HepG2 (cell line): ENCODE results near the gene TMED3. TPM values are rescaled to one million over a fixed set of nuclear protein-coding genes. Genes with fewer than 3 reads are reported as not detected.

ENCODE experiments used
- PAX8 ChIP-seq: sonication (generic); formaldehyde crosslinking; IDR thresholded peaks from 2 replicates; pipeline ENCODE4 v1.8.0; 2022; ENCODE audit warnings: mild to moderate bottlenecking, missing genetic modification reagents, borderline replicate concordance
- RAD51 ChIP-seq: fragments of 450-650 bp; IDR thresholded peaks from 2 replicates; pipeline ENCODE4 v1.6.1; 2016; ENCODE audit warnings: borderline replicate concordance
- TEAD2 ChIP-seq: sonication (generic); formaldehyde crosslinking; IDR thresholded peaks from 2 replicates; pipeline ENCODE4 v1.9.0; 2021; ENCODE audit warnings: missing genetic modification reagents
- ZBTB38 ChIP-seq: sonication (generic); formaldehyde crosslinking; IDR thresholded peaks from 2 replicates; pipeline ENCODE4 v1.5.1; 2020; ENCODE audit warnings: mild to moderate bottlenecking, missing genetic modification reagents
- ZFP36L1 ChIP-seq: sonication (generic); formaldehyde crosslinking; IDR thresholded peaks from 2 replicates; pipeline ENCODE4 v1.8.0; 2022; ENCODE audit warnings: mild to moderate bottlenecking, missing genetic modification reagents, moderate library complexity
- ZNF335 ChIP-seq: sonication (generic); formaldehyde crosslinking; IDR thresholded peaks from 2 replicates; pipeline ENCODE4 v1.4.0; 2020; ENCODE audit warnings: missing genetic modification reagents
- ZNF569 ChIP-seq: sonication (generic); formaldehyde crosslinking; IDR thresholded peaks from 2 replicates; pipeline ENCODE4 v1.5.0; 2020; ENCODE audit warnings: mild to moderate bottlenecking, missing genetic modification reagents, moderate library complexity, borderline replicate concordance
- ZNF747 ChIP-seq: sonication (generic); formaldehyde crosslinking; IDR thresholded peaks from 2 replicates; pipeline ENCODE4 v1.8.1; 2023; ENCODE audit warnings: missing genetic modification reagents, mild to moderate bottlenecking, borderline replicate concordance
- ZNF766 ChIP-seq: sonication (generic); formaldehyde crosslinking; IDR thresholded peaks from 2 replicates; pipeline ENCODE4 v1.5.0; 2020; ENCODE audit warnings: missing genetic modification reagents, borderline replicate concordance
- polyA plus RNA-seq, 8 experiments: library from polyadenylated mRNA; depleted of rRNA in 3 of 8; stranded (reverse) in 7 of 8; unstranded in 1 of 8; fragments of >200 nt; fragmentation: Illumina TruSeq in 4 of 8; extraction: Trizol in 4 of 8; gene quantifications; 2 replicates each; pipeline versions ENCODE4 v1.2.1 to v1.2.3, GENCODE V29; 2011 to 2016; ENCODE audit warnings: low read depth in 4 of 8, missing spikeins in 1 of 8, mixed read lengths in 1 of 8; ENCODE audit not compliant: insufficient read depth in 1 of 8
- total RNA-seq, 5 experiments: library from RNA; depleted of rRNA; stranded (reverse); fragments of >200 nt; fragmentation: Illumina TruSeq; extraction: Trizol; gene quantifications; 2 replicates each; pipeline ENCODE4 v1.2.3, GENCODE V29; 2016; ENCODE audit warnings: low read depth in 1 of 5
- TF ChIP-seq, protein P1 (sequence below): sonication (generic); formaldehyde crosslinking; IDR thresholded peaks from 2 replicates; pipeline ENCODE4 v1.8.0; 2022; ENCODE audit warnings: missing genetic modification reagents, low read depth, mild to moderate bottlenecking, borderline replicate concordance
- TF ChIP-seq, protein P2 (sequence below): sonication (generic); formaldehyde crosslinking; IDR thresholded peaks from 2 replicates; pipeline ENCODE4 v1.4.0; 2020; ENCODE audit warnings: mild to moderate bottlenecking, low read depth, missing genetic modification reagents
- TF ChIP-seq, protein P3 (sequence below): sonication (generic); formaldehyde crosslinking; IDR thresholded peaks from 2 replicates; pipeline ENCODE4 v1.5.0; 2020; ENCODE audit warnings: missing genetic modification reagents
- TF ChIP-seq, protein P4 (sequence below): sonication (generic); formaldehyde crosslinking; IDR thresholded peaks from 2 replicates; pipeline ENCODE4 v1.4.0; 2020; ENCODE audit warnings: missing genetic modification reagents, borderline replicate concordance
- TF ChIP-seq, protein P5 (sequence below), 2 experiments: sonication (generic) in 1 of 2; formaldehyde crosslinking in 1 of 2; IDR thresholded peaks; 2 replicates each; pipeline versions ENCODE4 v1.5.1 to v1.6.1; 2011 to 2020; ENCODE audit warnings: borderline replicate concordance in 1 of 2, low read depth in 1 of 2, low read length in 1 of 2, mild to moderate bottlenecking in 1 of 2, missing genetic modification reagents in 1 of 2, moderate library complexity in 1 of 2
- TF ChIP-seq, protein P6 (sequence below): sonication (generic); formaldehyde crosslinking; IDR thresholded peaks from 2 replicates; pipeline ENCODE4 v1.8.1; 2022; ENCODE audit warnings: low read depth, mild to moderate bottlenecking, missing genetic modification reagents
- TF ChIP-seq, protein P7 (sequence below): IDR thresholded peaks from 2 replicates; pipeline ENCODE4 v1.6.1; 2016; ENCODE audit warnings: missing genetic modification reagents, missing compliant biosample characterization

The TMED3 gene
- total and polyA plus RNA-seq, 2 of the 13 experiments (the other 11 are each of a cell fraction or from before 2014, with no cell fraction given): 125 to 155 TPM

DNA sequence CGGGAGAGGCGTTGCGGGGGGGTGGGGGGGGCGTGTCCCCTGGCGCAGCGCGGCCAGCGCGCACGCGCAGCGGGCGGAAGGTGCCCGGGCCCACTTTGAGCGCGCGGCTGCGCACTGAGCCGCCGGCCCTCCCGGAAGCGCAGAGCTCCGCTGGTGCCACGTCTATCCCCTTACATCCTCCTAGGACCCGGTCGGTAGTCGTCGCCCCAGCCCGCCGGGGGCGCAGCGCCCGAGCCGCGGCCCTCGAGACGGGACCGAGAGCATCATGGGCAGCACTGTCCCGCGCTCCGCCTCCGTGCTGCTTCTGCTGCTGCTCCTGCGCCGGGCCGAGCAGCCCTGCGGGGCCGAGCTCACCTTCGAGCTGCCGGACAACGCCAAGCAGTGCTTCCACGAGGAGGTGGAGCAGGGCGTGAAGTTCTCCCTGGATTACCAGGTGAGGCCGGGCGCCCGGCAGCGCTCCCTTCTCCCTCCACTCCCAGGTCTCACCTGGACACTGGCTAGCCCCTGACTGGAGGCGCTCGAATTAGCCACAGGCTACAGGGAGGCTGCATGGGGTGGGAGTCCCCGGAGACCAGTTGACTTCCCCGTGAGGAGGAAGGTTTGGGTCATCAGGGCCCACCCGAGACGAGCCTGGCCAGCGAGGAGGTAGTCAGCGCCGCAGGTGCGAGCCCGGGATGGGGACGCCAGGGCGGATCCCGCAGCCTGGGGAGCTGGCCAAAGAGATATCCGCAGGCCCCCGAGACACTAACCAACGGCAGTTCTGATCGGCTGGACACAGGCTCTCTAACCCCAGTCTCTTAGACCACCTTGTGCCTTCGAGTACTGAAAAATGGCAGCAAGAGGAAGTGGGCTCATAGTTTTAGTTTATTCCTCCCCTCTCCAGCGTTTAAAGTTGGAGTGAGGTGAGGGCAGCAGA is at the start of gene TMED3 (continued):
- TF ChIP-seq, protein P1, sequence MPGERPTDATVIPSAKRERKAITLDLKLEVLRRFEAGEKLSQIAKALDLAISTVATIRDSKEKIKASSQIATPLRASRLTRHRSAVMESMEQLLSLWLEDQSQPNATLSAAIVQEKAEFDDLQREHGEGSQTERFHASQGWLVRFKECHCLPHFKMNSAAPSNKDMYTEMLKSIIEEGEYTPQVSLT: no peak
- TF ChIP-seq ZNF569 (0 out of 2 replicates have a peak, but pooled peaks have one; percentile 53), TEAD2 (no peak), ZNF335 (CRISPR knock-in tag) (peak; percentile 36; the same call in 1 of the 2 replicates), ZFP36L1 (CRISPR knock-in tag) (no peak), ZNF747 (CRISPR knock-in tag) (peak; percentile 82; the same call in 1 of the 2 replicates), ZNF766 (CRISPR knock-in tag) (peak; percentile 65), RAD51 (no peak), PAX8 (CRISPR knock-in tag) (peak; percentile 83; the same call in 1 of the 2 replicates), ZBTB38 (CRISPR knock-in tag) (peak; percentile 76)
- TF ChIP-seq, protein P2, sequence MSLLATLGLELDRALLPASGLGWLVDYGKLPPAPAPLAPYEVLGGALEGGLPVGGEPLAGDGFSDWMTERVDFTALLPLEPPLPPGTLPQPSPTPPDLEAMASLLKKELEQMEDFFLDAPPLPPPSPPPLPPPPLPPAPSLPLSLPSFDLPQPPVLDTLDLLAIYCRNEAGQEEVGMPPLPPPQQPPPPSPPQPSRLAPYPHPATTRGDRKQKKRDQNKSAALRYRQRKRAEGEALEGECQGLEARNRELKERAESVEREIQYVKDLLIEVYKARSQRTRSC (CRISPR knock-in tag): no peak
- TF ChIP-seq, protein P3, sequence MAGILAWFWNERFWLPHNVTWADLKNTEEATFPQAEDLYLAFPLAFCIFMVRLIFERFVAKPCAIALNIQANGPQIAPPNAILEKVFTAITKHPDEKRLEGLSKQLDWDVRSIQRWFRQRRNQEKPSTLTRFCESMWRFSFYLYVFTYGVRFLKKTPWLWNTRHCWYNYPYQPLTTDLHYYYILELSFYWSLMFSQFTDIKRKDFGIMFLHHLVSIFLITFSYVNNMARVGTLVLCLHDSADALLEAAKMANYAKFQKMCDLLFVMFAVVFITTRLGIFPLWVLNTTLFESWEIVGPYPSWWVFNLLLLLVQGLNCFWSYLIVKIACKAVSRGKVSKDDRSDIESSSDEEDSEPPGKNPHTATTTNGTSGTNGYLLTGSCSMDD: no peak
- TF ChIP-seq, protein P4, sequence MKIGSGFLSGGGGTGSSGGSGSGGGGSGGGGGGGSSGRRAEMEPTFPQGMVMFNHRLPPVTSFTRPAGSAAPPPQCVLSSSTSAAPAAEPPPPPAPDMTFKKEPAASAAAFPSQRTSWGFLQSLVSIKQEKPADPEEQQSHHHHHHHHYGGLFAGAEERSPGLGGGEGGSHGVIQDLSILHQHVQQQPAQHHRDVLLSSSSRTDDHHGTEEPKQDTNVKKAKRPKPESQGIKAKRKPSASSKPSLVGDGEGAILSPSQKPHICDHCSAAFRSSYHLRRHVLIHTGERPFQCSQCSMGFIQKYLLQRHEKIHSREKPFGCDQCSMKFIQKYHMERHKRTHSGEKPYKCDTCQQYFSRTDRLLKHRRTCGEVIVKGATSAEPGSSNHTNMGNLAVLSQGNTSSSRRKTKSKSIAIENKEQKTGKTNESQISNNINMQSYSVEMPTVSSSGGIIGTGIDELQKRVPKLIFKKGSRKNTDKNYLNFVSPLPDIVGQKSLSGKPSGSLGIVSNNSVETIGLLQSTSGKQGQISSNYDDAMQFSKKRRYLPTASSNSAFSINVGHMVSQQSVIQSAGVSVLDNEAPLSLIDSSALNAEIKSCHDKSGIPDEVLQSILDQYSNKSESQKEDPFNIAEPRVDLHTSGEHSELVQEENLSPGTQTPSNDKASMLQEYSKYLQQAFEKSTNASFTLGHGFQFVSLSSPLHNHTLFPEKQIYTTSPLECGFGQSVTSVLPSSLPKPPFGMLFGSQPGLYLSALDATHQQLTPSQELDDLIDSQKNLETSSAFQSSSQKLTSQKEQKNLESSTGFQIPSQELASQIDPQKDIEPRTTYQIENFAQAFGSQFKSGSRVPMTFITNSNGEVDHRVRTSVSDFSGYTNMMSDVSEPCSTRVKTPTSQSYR: no peak
- TF ChIP-seq, protein P5, sequence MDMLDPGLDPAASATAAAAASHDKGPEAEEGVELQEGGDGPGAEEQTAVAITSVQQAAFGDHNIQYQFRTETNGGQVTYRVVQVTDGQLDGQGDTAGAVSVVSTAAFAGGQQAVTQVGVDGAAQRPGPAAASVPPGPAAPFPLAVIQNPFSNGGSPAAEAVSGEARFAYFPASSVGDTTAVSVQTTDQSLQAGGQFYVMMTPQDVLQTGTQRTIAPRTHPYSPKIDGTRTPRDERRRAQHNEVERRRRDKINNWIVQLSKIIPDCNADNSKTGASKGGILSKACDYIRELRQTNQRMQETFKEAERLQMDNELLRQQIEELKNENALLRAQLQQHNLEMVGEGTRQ (IDR thresholded peaks at IDR 0.05; ENCODE audit: low read depth, low read length): no peak
- TF ChIP-seq, protein P5 (CRISPR knock-in tag; IDR thresholded peaks at IDR 0.05; ENCODE audit: borderline replicate concordance): no peak
- TF ChIP-seq, protein P6, sequence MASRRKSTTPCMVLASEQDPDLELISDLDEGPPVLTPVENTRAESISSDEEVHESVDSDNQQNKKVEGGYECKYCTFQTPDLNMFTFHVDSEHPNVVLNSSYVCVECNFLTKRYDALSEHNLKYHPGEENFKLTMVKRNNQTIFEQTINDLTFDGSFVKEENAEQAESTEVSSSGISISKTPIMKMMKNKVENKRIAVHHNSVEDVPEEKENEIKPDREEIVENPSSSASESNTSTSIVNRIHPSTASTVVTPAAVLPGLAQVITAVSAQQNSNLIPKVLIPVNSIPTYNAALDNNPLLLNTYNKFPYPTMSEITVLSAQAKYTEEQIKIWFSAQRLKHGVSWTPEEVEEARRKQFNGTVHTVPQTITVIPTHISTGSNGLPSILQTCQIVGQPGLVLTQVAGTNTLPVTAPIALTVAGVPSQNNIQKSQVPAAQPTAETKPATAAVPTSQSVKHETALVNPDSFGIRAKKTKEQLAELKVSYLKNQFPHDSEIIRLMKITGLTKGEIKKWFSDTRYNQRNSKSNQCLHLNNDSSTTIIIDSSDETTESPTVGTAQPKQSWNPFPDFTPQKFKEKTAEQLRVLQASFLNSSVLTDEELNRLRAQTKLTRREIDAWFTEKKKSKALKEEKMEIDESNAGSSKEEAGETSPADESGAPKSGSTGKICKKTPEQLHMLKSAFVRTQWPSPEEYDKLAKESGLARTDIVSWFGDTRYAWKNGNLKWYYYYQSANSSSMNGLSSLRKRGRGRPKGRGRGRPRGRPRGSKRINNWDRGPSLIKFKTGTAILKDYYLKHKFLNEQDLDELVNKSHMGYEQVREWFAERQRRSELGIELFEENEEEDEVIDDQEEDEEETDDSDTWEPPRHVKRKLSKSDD (CRISPR knock-in tag): no peak; the same call in 1 of the 2 replicates
- TF ChIP-seq, protein P7, sequence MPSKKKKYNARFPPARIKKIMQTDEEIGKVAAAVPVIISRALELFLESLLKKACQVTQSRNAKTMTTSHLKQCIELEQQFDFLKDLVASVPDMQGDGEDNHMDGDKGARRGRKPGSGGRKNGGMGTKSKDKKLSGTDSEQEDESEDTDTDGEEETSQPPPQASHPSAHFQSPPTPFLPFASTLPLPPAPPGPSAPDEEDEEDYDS (CRISPR knock-in tag): peak; percentile 15; the same call in 1 of the 2 replicates
